Trophoblast cell (in vitro differentiated cells and primary cell): ENCODE data around the gene PPP6R2.
"Not testable (repeated sequence)": the region's sequence is repeated elsewhere in the genome, so short reads cannot be mapped to it uniquely, and the experiment has no call there.

Source experiments
- DNase-seq, 2 donors: peaks; one replicate each; pipeline ENCODE4 v3.0.0-alpha.2; 2016
- H2AFZ ChIP-seq: 2 replicates; pipeline ENCODE4 v1.6.1; 2013; ENCODE audit warnings: low read length, moderate library complexity, mild to moderate bottlenecking; ENCODE audit not compliant: insufficient read depth, poor library complexity
- H2AK5ac ChIP-seq: 2 replicates; pipeline ENCODE4 v1.6.1; 2013; ENCODE audit warnings: mild to moderate bottlenecking, low read length
- H2BK120ac ChIP-seq: 2 replicates; pipeline ENCODE4 v1.6.1; 2013; ENCODE audit warnings: low read length, mild to moderate bottlenecking, moderate library complexity; ENCODE audit not compliant: insufficient read depth, poor library complexity
- H2BK12ac ChIP-seq: 2 replicates; pipeline ENCODE4 v1.6.1; 2013; ENCODE audit warnings: mild to moderate bottlenecking, low read length, moderate library complexity
- H2BK5ac ChIP-seq: 2 replicates; pipeline ENCODE4 v1.6.1; 2013; ENCODE audit warnings: low read length, low read depth, moderate library complexity, mild to moderate bottlenecking; ENCODE audit not compliant: poor library complexity
- H3K14ac ChIP-seq: 2 replicates; pipeline ENCODE4 v1.6.1; 2013; ENCODE audit warnings: mild to moderate bottlenecking, low read length
- H3K18ac ChIP-seq: 2 replicates; pipeline ENCODE4 v1.6.1; 2013; ENCODE audit warnings: mild to moderate bottlenecking, low read length
- H3K23ac ChIP-seq: 2 replicates; pipeline ENCODE4 v1.6.1; 2013; ENCODE audit warnings: low read length
- H3K27ac ChIP-seq: 2 replicates; pipeline ENCODE4 v1.5.1; 2013; ENCODE audit warnings: low read depth, mild to moderate bottlenecking, inconsistent platforms, low read length, moderate library complexity
- H3K27me3 ChIP-seq: 2 replicates; pipeline ENCODE4 v1.6.1; 2013; ENCODE audit warnings: inconsistent platforms, mild to moderate bottlenecking, low read length, moderate library complexity; ENCODE audit not compliant: insufficient read depth
- H3K36me3 ChIP-seq, 2 experiments: 1 replicate in 1 of 2; 2 replicates in 1 of 2; pipeline ENCODE4 v1.6.1; 2013; ENCODE audit warnings: low read length in 2 of 2, mild to moderate bottlenecking in 2 of 2, moderate library complexity in 1 of 2; ENCODE audit not compliant: insufficient read depth in 2 of 2, control insufficient read depth in 1 of 2
- H3K4ac ChIP-seq: 2 replicates; pipeline ENCODE4 v1.6.1; 2013; ENCODE audit warnings: low read depth, mild to moderate bottlenecking, low read length, moderate library complexity
- H3K4me1 ChIP-seq, 2 experiments: 1 replicate in 1 of 2; 2 replicates in 1 of 2; pipeline ENCODE4 v1.6.1; 2013; ENCODE audit warnings: low read length in 2 of 2, mild to moderate bottlenecking in 2 of 2, moderate library complexity in 1 of 2; ENCODE audit not compliant: insufficient read depth in 2 of 2, control insufficient read depth in 1 of 2
- H3K4me2 ChIP-seq: 2 replicates; pipeline ENCODE4 v1.6.1; 2013; ENCODE audit warnings: inconsistent platforms, mild to moderate bottlenecking, low read length, moderate library complexity
- H3K4me3 ChIP-seq: 2 replicates; pipeline ENCODE4 v1.5.1; 2013; ENCODE audit warnings: mild to moderate bottlenecking, low read depth, low read length, inconsistent platforms
- H3K79me1 ChIP-seq: one replicate; pipeline ENCODE4 v1.6.1; 2013; ENCODE audit warnings: low read length
- H3K79me2 ChIP-seq: 2 replicates; pipeline ENCODE4 v1.6.1; 2013; ENCODE audit warnings: low read length, mild to moderate bottlenecking; ENCODE audit not compliant: control insufficient read depth, insufficient read depth, poor library complexity
- H3K9ac ChIP-seq: 2 replicates; pipeline ENCODE4 v1.6.1; 2013; ENCODE audit warnings: mild to moderate bottlenecking, low read length
- H3K9me3 ChIP-seq: 2 replicates; pipeline ENCODE4 v1.6.1; 2013; ENCODE audit warnings: low read depth, mild to moderate bottlenecking, control low read depth, inconsistent platforms, low read length; ENCODE audit not compliant: insufficient read depth
- H4K12ac ChIP-seq: 2 replicates; pipeline ENCODE4 v1.6.1; 2013; ENCODE audit warnings: low read depth, mild to moderate bottlenecking, low read length, moderate library complexity
- H4K8ac ChIP-seq: 2 replicates; pipeline ENCODE4 v1.6.1; 2013; ENCODE audit warnings: low read depth, mild to moderate bottlenecking, low read length, moderate library complexity
- H4K91ac ChIP-seq: one replicate; pipeline ENCODE4 v1.6.1; 2013; ENCODE audit warnings: low read depth, mild to moderate bottlenecking, low read length, moderate library complexity
- WGBS: extraction: QIAGEN DNeasy Blood & Tissue Kit; methylation state at CpG from one replicate; pipeline ENCODE4 v1.1.7; 2013; ENCODE audit warnings: missing lambda C conversion rate; ENCODE audit not compliant: insufficient read length, insufficient coverage; ENCODE audit errors: extremely low coverage; 5-methylcytosine and 5-hydroxymethylcytosine counted together

PPP6R2 gene

GRCh38 chr22:50363166-50363802, 20.2 kb downstream of the PPP6R2 start:
- no peak overlapping the region for H3K27ac ChIP-seq
- no peak overlapping the region for H4K8ac ChIP-seq
- H2BK12ac ChIP-seq, result no peak overlapping the region
- H3K14ac ChIP-seq, result no peak overlapping the region
- no peak overlapping the region for H3K4me2 ChIP-seq
- WGBS, result no CpG with 5 or more reads among the region's 8 CpGs
- peaks cover 2% of the 10 kb centered on the region for H3K9me3 ChIP-seq
- peaks cover 4 to 10% of the 10 kb centered on the region in 2 experiments for H3K4me1 ChIP-seq
- H3K9ac ChIP-seq, result no peak overlapping the region
- no peak overlapping the region for H4K91ac ChIP-seq
- H4K12ac ChIP-seq, result no peak overlapping the region
- H3K4ac ChIP-seq, result peak overlapping the region; percentile 47
- no peak overlapping the region for H3K18ac ChIP-seq
- H2BK120ac ChIP-seq, result no peak overlapping the region
- no peak overlapping the region for H3K4me3 ChIP-seq
- H3K23ac ChIP-seq, result no peak overlapping the region
- no peak overlapping the region for H2AK5ac ChIP-seq
- H3K79me2 ChIP-seq, result peaks cover 2% of the 10 kb centered on the region
- H2BK5ac ChIP-seq, result no peak overlapping the region
- no peaks in the 10 kb centered on the region for H3K27me3 ChIP-seq
- DNase-seq, result no peak
- H3K36me3 ChIP-seq, result peaks cover 7 to 17% of the 10 kb centered on the region in 2 experiments
- no peaks in the 10 kb centered on the region for H3K79me1 ChIP-seq
- no peak overlapping the region for H2AFZ ChIP-seq

- not testable (repeated sequence) for H3K9ac ChIP-seq, H2BK5ac ChIP-seq, H3K18ac ChIP-seq, H2AK5ac ChIP-seq, H3K4ac ChIP-seq, H3K9me3 ChIP-seq, H4K91ac ChIP-seq, H2BK120ac ChIP-seq, H4K8ac ChIP-seq, H3K27me3 ChIP-seq, H3K14ac ChIP-seq, H2AFZ ChIP-seq, H4K12ac ChIP-seq, H3K4me1 ChIP-seq, H3K79me2 ChIP-seq, H3K79me1 ChIP-seq, H2BK12ac ChIP-seq, H3K23ac ChIP-seq, DNase-seq, H3K4me3 ChIP-seq, H3K4me2 ChIP-seq, H3K27ac ChIP-seq
- WGBS, result no CpG with 5 or more reads among the region's 11 CpGs
- H3K36me3 ChIP-seq, result peaks cover 9 to 19% of the 10 kb centered on the region in 2 experiments
Measured at GRCh38 chr22:50363803-50364194, 20.7 kb downstream of the PPP6R2 start.

GRCh38 chr22:50367778-50368500, 24.8 kb downstream of the PPP6R2 start:
- no peak for DNase-seq
- H4K91ac ChIP-seq, result no peak overlapping the region
- no peaks in the 10 kb centered on the region for H3K79me2 ChIP-seq
- no peak overlapping the region for H2AFZ ChIP-seq
- H3K4me3 ChIP-seq, result no peak overlapping the region
- no peak overlapping the region for H3K23ac ChIP-seq
- no peak overlapping the region for H4K12ac ChIP-seq
- no peak overlapping the region for H2AK5ac ChIP-seq
- H3K27me3 ChIP-seq, result no peaks in the 10 kb centered on the region
- WGBS, result no CpG with 5 or more reads among the region's 27 CpGs
- H4K8ac ChIP-seq, result no peak overlapping the region
- no peaks in the 10 kb centered on the region for H3K79me1 ChIP-seq
- H3K4me1 ChIP-seq, result peaks cover 0 to 2% of the 10 kb centered on the region in 2 experiments
- no peak overlapping the region for H3K27ac ChIP-seq
- H3K4me2 ChIP-seq, result no peak overlapping the region
- no peaks in the 10 kb centered on the region for H3K9me3 ChIP-seq
- H3K4ac ChIP-seq, result no peak overlapping the region
- H3K36me3 ChIP-seq, result peaks cover 13 to 15% of the 10 kb centered on the region in 2 experiments
- H3K14ac ChIP-seq, result no peak overlapping the region
- no peak overlapping the region for H2BK12ac ChIP-seq
- H2BK5ac ChIP-seq, result no peak overlapping the region
- no peak overlapping the region for H3K18ac ChIP-seq
- no peak overlapping the region for H2BK120ac ChIP-seq
- H3K9ac ChIP-seq, result no peak overlapping the region

GRCh38 chr22:50371101-50371648, 28.0 kb downstream of the PPP6R2 start:
- H3K27ac ChIP-seq, result no peak overlapping the region
- H3K18ac ChIP-seq, result no peak overlapping the region
- H3K14ac ChIP-seq, result no peak overlapping the region
- H3K9ac ChIP-seq, result no peak overlapping the region
- H2AFZ ChIP-seq, result no peak overlapping the region
- no peaks in the 10 kb centered on the region for H3K27me3 ChIP-seq
- H3K9me3 ChIP-seq, result no peaks in the 10 kb centered on the region
- H2BK12ac ChIP-seq, result no peak overlapping the region
- no peaks in the 10 kb centered on the region for H3K4me1 ChIP-seq
- no peaks in the 10 kb centered on the region for H3K79me1 ChIP-seq
- no peak overlapping the region for H3K4me3 ChIP-seq
- no peak for DNase-seq
- H2BK120ac ChIP-seq, result no peak overlapping the region
- no peak overlapping the region for H3K4me2 ChIP-seq
- H4K91ac ChIP-seq, result no peak overlapping the region
- H4K8ac ChIP-seq, result no peak overlapping the region
- no peak overlapping the region for H3K23ac ChIP-seq
- 100% methylated on average over 1 of the region's 2 CpGs for WGBS
- no peaks in the 10 kb centered on the region for H3K79me2 ChIP-seq
- no peak overlapping the region for H2AK5ac ChIP-seq
- H3K4ac ChIP-seq, result no peak overlapping the region
- no peak overlapping the region for H4K12ac ChIP-seq
- no peak overlapping the region for H2BK5ac ChIP-seq
- peaks cover 21 to 26% of the 10 kb centered on the region in 2 experiments for H3K36me3 ChIP-seq
